ENCODE results near the gene SNAPC1.

The SNAPC1 gene

GRCh38 chr14:61766151-61766550 is 3.9 kb downstream of the SNAPC1 start:
- no peak for DNase-seq (ENCODE audit: low read depth)

GRCh38 chr14:61768240-61768639 is 6.0 kb downstream of the SNAPC1 start:
- no peak for TF ChIP-seq CTCF (IDR thresholded peaks at IDR 0.05; ENCODE audit: control insufficient read depth, insufficient read depth, low read depth, low read length, missing control alignments)
- DNase-seq (ENCODE audit: low read depth): no peak
- no peak overlapping the region for H3K4me3 ChIP-seq (ENCODE audit: control insufficient read depth, low read depth, low read length)

More at GRCh38 chr14:61766151-61766550, 3.9 kb downstream of the SNAPC1 start:
- no peak overlapping the region for H3K4me3 ChIP-seq (ENCODE audit: control insufficient read depth, low read depth, low read length)
- TF ChIP-seq CTCF (IDR thresholded peaks at IDR 0.05; ENCODE audit: control insufficient read depth, insufficient read depth, low read depth, low read length, missing control alignments): no peak

GRCh38 chr14:61769893-61770292 is 7.7 kb downstream of the SNAPC1 start:
- TF ChIP-seq CTCF (IDR thresholded peaks at IDR 0.05; ENCODE audit: control insufficient read depth, insufficient read depth, low read depth, low read length, missing control alignments): no peak
- H3K4me3 ChIP-seq (ENCODE audit: control insufficient read depth, low read depth, low read length): no peak overlapping the region
- no peak for DNase-seq (ENCODE audit: low read depth)

- no peak for DNase-seq (ENCODE audit: low read depth)
- TF ChIP-seq CTCF (IDR thresholded peaks at IDR 0.05; ENCODE audit: control insufficient read depth, insufficient read depth, low read depth, low read length, missing control alignments): no peak
- H3K4me3 ChIP-seq (ENCODE audit: control insufficient read depth, low read depth, low read length): no peak overlapping the region
Observed at GRCh38 chr14:61774861-61775260, 12.6 kb downstream of the SNAPC1 start.

- DNase-seq (ENCODE audit: low read depth): no peak
- H3K4me3 ChIP-seq (ENCODE audit: control insufficient read depth, low read depth, low read length): no peak overlapping the region
- no peak for TF ChIP-seq CTCF (IDR thresholded peaks at IDR 0.05; ENCODE audit: control insufficient read depth, insufficient read depth, low read depth, low read length, missing control alignments)
Observed at GRCh38 chr14:61780125-61780524, 17.9 kb downstream of the SNAPC1 start.

GRCh38 chr14:61797309-61797708 is 35.1 kb downstream of the SNAPC1 start:
- DNase-seq (ENCODE audit: low read depth): no peak
- TF ChIP-seq CTCF (IDR thresholded peaks at IDR 0.05; ENCODE audit: control insufficient read depth, insufficient read depth, low read depth, low read length, missing control alignments): no peak
- no peak overlapping the region for H3K4me3 ChIP-seq (ENCODE audit: control insufficient read depth, low read depth, low read length)

- no peak for DNase-seq (ENCODE audit: low read depth)
- TF ChIP-seq CTCF (IDR thresholded peaks at IDR 0.05; ENCODE audit: control insufficient read depth, insufficient read depth, low read depth, low read length, missing control alignments): no peak
- no peak overlapping the region for H3K4me3 ChIP-seq (ENCODE audit: control insufficient read depth, low read depth, low read length)
Observed at GRCh38 chr14:61802010-61802568, 39.9 kb downstream of the SNAPC1 start.

Measured in AG09309 (cell line).